ENCODE results near the gene KCNMA1.

Gene KCNMA1

GRCh38 chr10:77266242-77266641 is 371.4 kb downstream of the KCNMA1 start:
- no peak for DNase-seq (ENCODE audit: low read depth)

GRCh38 chr10:77264527-77264926 is 373.1 kb downstream of the KCNMA1 start:
- DNase-seq (ENCODE audit: low read depth), result no peak

- no peak for DNase-seq (ENCODE audit: low read depth)
Measured at GRCh38 chr10:77264107-77264506, 373.5 kb downstream of the KCNMA1 start.

GRCh38 chr10:77263700-77264099 is 373.9 kb downstream of the KCNMA1 start:
- no peak for DNase-seq (ENCODE audit: low read depth)

GRCh38 chr10:77261146-77261545 is 376.5 kb downstream of the KCNMA1 start:
- DNase-seq (ENCODE audit: low read depth), result no peak

GRCh38 chr10:77259171-77259874 is 378.3 kb downstream of the KCNMA1 start:
- DNase-seq (ENCODE audit: low read depth), result no peak

- no peak for DNase-seq (ENCODE audit: low read depth)
Measured at GRCh38 chr10:77256346-77256745, 381.3 kb downstream of the KCNMA1 start.

- no peak for DNase-seq (ENCODE audit: low read depth)
Measured at GRCh38 chr10:77253556-77254064, 384.0 kb downstream of the KCNMA1 start.

- no peak for DNase-seq (ENCODE audit: low read depth)
Measured at GRCh38 chr10:77253147-77253545, 384.5 kb downstream of the KCNMA1 start.

- no peak for DNase-seq (ENCODE audit: low read depth)
Measured at GRCh38 chr10:77252380-77253146, 385.0 kb downstream of the KCNMA1 start.

- peak; percentile 9 for DNase-seq (ENCODE audit: low read depth)
Measured at GRCh38 chr10:77251297-77252013, 386.2 kb downstream of the KCNMA1 start.

GRCh38 chr10:77249901-77250459 is 387.6 kb downstream of the KCNMA1 start:
- no peak for DNase-seq (ENCODE audit: low read depth)

GRCh38 chr10:77248104-77248790 is 389.4 kb downstream of the KCNMA1 start:
- DNase-seq (ENCODE audit: low read depth), result no peak

GRCh38 chr10:77247031-77247990 is 390.3 kb downstream of the KCNMA1 start:
- no peak for DNase-seq (ENCODE audit: low read depth)

- DNase-seq (ENCODE audit: low read depth), result no peak
Measured at GRCh38 chr10:77245953-77246352, 391.7 kb downstream of the KCNMA1 start.

- no peak for DNase-seq (ENCODE audit: low read depth)
Measured at GRCh38 chr10:77244746-77245145, 392.9 kb downstream of the KCNMA1 start.

GRCh38 chr10:77244286-77244685 is 393.3 kb downstream of the KCNMA1 start:
- DNase-seq (ENCODE audit: low read depth), result no peak

GRCh38 chr10:77241350-77241725 is 396.3 kb downstream of the KCNMA1 start:
- no peak for DNase-seq (ENCODE audit: low read depth)

GRCh38 chr10:77240706-77241349 is 396.8 kb downstream of the KCNMA1 start:
- no peak for DNase-seq (ENCODE audit: low read depth)

- DNase-seq (ENCODE audit: low read depth), result no peak
Measured at GRCh38 chr10:77240041-77240652, 397.5 kb downstream of the KCNMA1 start.

All from stimulated activated CD8-positive, alpha-beta memory T cell treated with anti-CD3 and anti-CD28 coated beads, Interleukin-4, amount 100 ng/mL, for 24 hours (primary cell).